B cell (primary cell): Measurements from ENCODE around the gene ADI1.

Source experiments
- CTCF ChIP-seq: fragments of 200-600 bp; IDR thresholded peaks from one replicate; pipeline ENCODE4 v1.8.0; 2022; ENCODE audit warnings: antibody characterized with exemption, mild to moderate bottlenecking
- EZH2 ChIP-seq: IDR thresholded peaks from 2 replicates; pipeline ENCODE4 v1.6.1; 2012; ENCODE audit warnings: borderline replicate concordance, low read depth, mild to moderate bottlenecking, moderate library complexity, low read length; ENCODE audit not compliant: insufficient read depth, poor library complexity, severe bottlenecking

GRCh38 chr2:3498783-3499394 lies 20.4 kb downstream of the ADI1 start:
- TF ChIP-seq CTCF (no peak), EZH2 (no peak)
